CD4-positive, alpha-beta memory T cell (primary cell): ENCODE data around the gene MDM2. TPM values are rescaled to one million over a fixed set of nuclear protein-coding genes. Genes with fewer than 3 reads are reported as not detected.

Source experiments
- CTCF ChIA-PET: fragments of 350-600 bp; sonication (Branson Sonifier 250); formaldehyde crosslinking; loops from one replicate; lab custom pipeline; 2021; ENCODE audit warnings: inconsistent platforms; ENCODE audit not compliant: partially characterized antibody; lab: Charles Lee
- POLR2A ChIA-PET: fragments of 350-600 bp; sonication (Branson Sonifier 250); formaldehyde crosslinking; loops from one replicate; lab custom pipeline; 2021; ENCODE audit not compliant: partially characterized antibody; lab: Charles Lee
- DNase-seq, 5 donors: peaks; one replicate each; pipeline versions ENCODE4 v3.0.0 to v3.0.0-alpha.2; 2020 to 2022; ENCODE audit warnings: mixed read lengths in 1 of 5
- H3K27ac ChIP-seq: one replicate; pipeline ENCODE4 v1.7.0; 2013; ENCODE audit warnings: low read depth, low read length
- H3K27me3 ChIP-seq: 2 replicates; pipeline ENCODE4 v1.7.0; 2013; ENCODE audit warnings: mild to moderate bottlenecking, low read length, moderate library complexity; ENCODE audit not compliant: insufficient read depth
- H3K36me3 ChIP-seq: 2 replicates; pipeline ENCODE4 v1.7.0; 2013; ENCODE audit warnings: mild to moderate bottlenecking, low read length, moderate library complexity; ENCODE audit not compliant: insufficient read depth
- H3K4me1 ChIP-seq: 2 replicates; pipeline ENCODE4 v1.7.0; 2013; ENCODE audit warnings: mild to moderate bottlenecking, low read length, moderate library complexity; ENCODE audit not compliant: insufficient read depth
- H3K4me3 ChIP-seq, 2 donors: one replicate each; pipeline ENCODE4 v1.7.0; 2013; ENCODE audit warnings: low read length in 2 of 2, mild to moderate bottlenecking in 1 of 2
- H3K9me3 ChIP-seq, 2 donors: one replicate each; pipeline ENCODE4 v1.7.0; 2013; ENCODE audit warnings: low read length in 2 of 2, control low read depth in 1 of 2; ENCODE audit not compliant: control insufficient read depth in 1 of 2
- H3K27ac Mint-ChIP-seq, 7 donors: one replicate each; pipeline ENCODE4 v1.8.0; 2020 to 2021; ENCODE audit warnings: mixed read lengths in 7 of 7, mild to moderate bottlenecking in 6 of 7, inconsistent platforms in 3 of 7, moderate library complexity in 3 of 7
- H3K27me3 Mint-ChIP-seq, 2 donors: one replicate each; pipeline ENCODE4 v1.8.0; 2020 to 2021; ENCODE audit warnings: mixed read lengths in 2 of 2
- H3K36me3 Mint-ChIP-seq, 2 donors: one replicate each; pipeline ENCODE4 v1.8.0; 2020 to 2021; ENCODE audit warnings: mixed read lengths in 2 of 2, inconsistent platforms in 1 of 2, mild to moderate bottlenecking in 1 of 2
- H3K4me1 Mint-ChIP-seq, 4 donors: one replicate each; pipeline ENCODE4 v1.8.0; 2020 to 2021; ENCODE audit warnings: mixed read lengths in 4 of 4, mild to moderate bottlenecking in 1 of 4
- H3K4me3 Mint-ChIP-seq, 8 donors: one replicate each; pipeline ENCODE4 v1.8.0; 2020 to 2021; ENCODE audit warnings: mixed read lengths in 8 of 8, mild to moderate bottlenecking in 7 of 8, moderate library complexity in 6 of 8, inconsistent platforms in 3 of 8
- H3K9me3 Mint-ChIP-seq, 8 donors: one replicate each; pipeline ENCODE4 v1.8.0; 2020 to 2021; ENCODE audit warnings: mixed read lengths in 8 of 8, mild to moderate bottlenecking in 5 of 8, inconsistent platforms in 3 of 8, moderate library complexity in 1 of 8
- intact Hi-C: fragments of 100-400 bp; cut with micrococcal nuclease; formaldehyde crosslinking; loops from one replicate; pipeline ENCODE4 v1.15.1; 2023
- polyA plus RNA-seq, 2 donors: library from polyadenylated mRNA; unstranded; fragments of 300-500 nt; fragmentation: Illumina TruSeq; gene quantifications; one replicate each; pipeline ENCODE4 v1.2.3, GENCODE V29; 2021
- total RNA-seq, 2 experiments: library from RNA; stranded (reverse); gene quantifications; one replicate each; pipeline ENCODE4 v1.2.3, GENCODE V29; 2021

Gene MDM2
- total and polyA plus RNA-seq, 4 experiments from 2014 or later: 9.7 to 121 (median 69.9) TPM

- H3K27me3 Mint-ChIP-seq: no peaks in the 10 kb centered on the region
- intact Hi-C loops: no loop called here
- H3K27ac ChIP-seq: no peak overlapping the region
- ChIA-PET CTCF (no interaction called here), POLR2A (no interaction called here)
- no peak for DNase-seq
- no peaks in the 10 kb centered on the region for H3K27me3 ChIP-seq
- H3K4me1 Mint-ChIP-seq: no peaks in the 10 kb centered on the region
- no peak overlapping the region for H3K4me3 ChIP-seq
- no peak overlapping the region for H3K27ac Mint-ChIP-seq
- H3K4me1 ChIP-seq: no peaks in the 10 kb centered on the region
- no peaks in the 10 kb centered on the region for H3K36me3 ChIP-seq
- peaks cover 0 to 3% (median 0%) of the 10 kb centered on the region in 8 donors for H3K9me3 Mint-ChIP-seq
- no peaks in the 10 kb centered on the region for H3K9me3 ChIP-seq
- no peaks in the 10 kb centered on the region for H3K36me3 Mint-ChIP-seq
- no peak overlapping the region for H3K4me3 Mint-ChIP-seq
Measured at GRCh38 chr12:68884251-68884650, 76.3 kb downstream of the MDM2 start.

- Histone ChIP-seq H3K4me1 (no peaks in the 10 kb centered on the region), H3K27ac (no peak overlapping the region), H3K27me3 (no peaks in the 10 kb centered on the region), H3K4me3 (no peak overlapping the region), H3K36me3 (no peaks in the 10 kb centered on the region), H3K9me3 (no peaks in the 10 kb centered on the region)
- DNase-seq: no peak
- peaks cover 0 to 3% (median 0%) of the 10 kb centered on the region in 8 donors for H3K9me3 Mint-ChIP-seq
- no peak overlapping the region for H3K27ac Mint-ChIP-seq
- intact Hi-C loops: no loop called here
- H3K27me3 Mint-ChIP-seq: no peaks in the 10 kb centered on the region
- no peak overlapping the region for H3K4me3 Mint-ChIP-seq
- no peaks in the 10 kb centered on the region for H3K36me3 Mint-ChIP-seq
- CTCF ChIA-PET: interaction anchor here (0.6 kb wide), 1 partner anchor 12 kb away, joined by 3 read pairs; no protein-coding TSS in a partner anchor
- H3K4me1 Mint-ChIP-seq: no peaks in the 10 kb centered on the region
- POLR2A ChIA-PET: no interaction called here
Measured at GRCh38 chr12:68885381-68885780, 77.4 kb downstream of the MDM2 start.

GRCh38 chr12:68886636-68887572 lies 78.9 kb downstream of the MDM2 start:
- intact Hi-C loops: no loop called here
- Histone ChIP-seq H3K9me3 (no peaks in the 10 kb centered on the region), H3K27ac (no peak overlapping the region), H3K4me1 (peaks cover 2% of the 10 kb centered on the region), H3K4me3 (no peak overlapping the region), H3K36me3 (no peaks in the 10 kb centered on the region), H3K27me3 (no peaks in the 10 kb centered on the region)
- Mint-ChIP-seq H3K27ac (no peak overlapping the region), H3K27me3 (peaks cover 0 to 2% of the 10 kb centered on the region in 2 donors), H3K36me3 (no peaks in the 10 kb centered on the region), H3K4me3 (no peak overlapping the region), H3K4me1 (peaks cover 4 to 12% (median 6%) of the 10 kb centered on the region in 4 donors), H3K9me3 (peaks cover 0 to 3% (median 0%) of the 10 kb centered on the region in 8 donors)
- POLR2A ChIA-PET: no interaction called here
- DNase-seq: no peak
- CTCF ChIA-PET: no interaction called here

- H3K4me3 ChIP-seq: no peak overlapping the region
- H3K36me3 ChIP-seq: no peaks in the 10 kb centered on the region
- Mint-ChIP-seq H3K4me1 (peaks cover 9 to 16% (median 10%) of the 10 kb centered on the region in 4 donors), H3K36me3 (no peaks in the 10 kb centered on the region), H3K27ac (no peak overlapping the region), H3K27me3 (peaks cover 0 to 2% of the 10 kb centered on the region in 2 donors), H3K9me3 (no peaks in the 10 kb centered on the region), H3K4me3 (no peak overlapping the region)
- ChIA-PET POLR2A (no interaction called here), CTCF (no interaction called here)
- intact Hi-C loops: no loop called here
- no peaks in the 10 kb centered on the region for H3K9me3 ChIP-seq
- H3K27me3 ChIP-seq: no peaks in the 10 kb centered on the region
- no peak overlapping the region for H3K27ac ChIP-seq
- no peak for DNase-seq
- H3K4me1 ChIP-seq: peaks cover 8% of the 10 kb centered on the region
Measured at GRCh38 chr12:68887641-68888040, 79.7 kb downstream of the MDM2 start.

GRCh38 chr12:68888243-68888642 lies 80.3 kb downstream of the MDM2 start:
- peaks cover 0 to 2% of the 10 kb centered on the region in 2 donors for H3K27me3 Mint-ChIP-seq
- H3K9me3 Mint-ChIP-seq: no peaks in the 10 kb centered on the region
- ChIA-PET CTCF (no interaction called here), POLR2A (no interaction called here)
- intact Hi-C loops: no loop called here
- no peak overlapping the region for H3K4me3 Mint-ChIP-seq
- no peak for DNase-seq
- Histone ChIP-seq H3K4me3 (no peak overlapping the region), H3K9me3 (no peaks in the 10 kb centered on the region), H3K27ac (no peak overlapping the region), H3K36me3 (no peaks in the 10 kb centered on the region), H3K27me3 (no peaks in the 10 kb centered on the region), H3K4me1 (peaks cover 8% of the 10 kb centered on the region)
- peaks cover 9 to 16% (median 10%) of the 10 kb centered on the region in 4 donors for H3K4me1 Mint-ChIP-seq
- no peak overlapping the region for H3K27ac Mint-ChIP-seq
- no peaks in the 10 kb centered on the region for H3K36me3 Mint-ChIP-seq

GRCh38 chr12:68890701-68891113 lies 82.7 kb downstream of the MDM2 start:
- CTCF ChIA-PET: interaction anchor here (0.9 kb wide), 1 partner anchor 8 kb away, joined by 3 read pairs; no protein-coding TSS in a partner anchor
- no peak overlapping the region for H3K4me3 Mint-ChIP-seq
- POLR2A ChIA-PET: no interaction called here
- H3K27ac Mint-ChIP-seq: no peak overlapping the region
- intact Hi-C loops: no loop called here
- Histone ChIP-seq H3K4me1 (peaks cover 8% of the 10 kb centered on the region), H3K27ac (no peak overlapping the region), H3K4me3 (no peak overlapping the region), H3K9me3 (no peaks in the 10 kb centered on the region), H3K27me3 (no peaks in the 10 kb centered on the region), H3K36me3 (no peaks in the 10 kb centered on the region)
- peaks cover 0 to 2% of the 10 kb centered on the region in 2 donors for H3K27me3 Mint-ChIP-seq
- H3K36me3 Mint-ChIP-seq: no peaks in the 10 kb centered on the region
- H3K4me1 Mint-ChIP-seq: peaks cover 9 to 16% (median 10%) of the 10 kb centered on the region in 4 donors
- H3K9me3 Mint-ChIP-seq: no peaks in the 10 kb centered on the region
- no peak for DNase-seq

- Mint-ChIP-seq H3K27me3 (peaks cover 0 to 5% of the 10 kb centered on the region in 2 donors), H3K4me1 (peaks cover 9 to 16% (median 10%) of the 10 kb centered on the region in 4 donors), H3K36me3 (no peaks in the 10 kb centered on the region), H3K27ac (no peak overlapping the region), H3K9me3 (no peaks in the 10 kb centered on the region), H3K4me3 (no peak overlapping the region)
- Histone ChIP-seq H3K27ac (no peak overlapping the region), H3K4me1 (peaks cover 8% of the 10 kb centered on the region), H3K9me3 (no peaks in the 10 kb centered on the region), H3K36me3 (no peaks in the 10 kb centered on the region), H3K27me3 (no peaks in the 10 kb centered on the region), H3K4me3 (no peak overlapping the region)
- POLR2A ChIA-PET: interaction anchor here (1.2 kb wide), 1 partner anchor 130 kb away, joined by 3 read pairs; no protein-coding TSS in a partner anchor
- intact Hi-C loops: no loop called here
- DNase-seq: no peak
- CTCF ChIA-PET: interaction anchor here (0.9 kb wide), 1 partner anchor 9 kb away, joined by 3 read pairs; no protein-coding TSS in a partner anchor
Measured at GRCh38 chr12:68891141-68891540, 83.2 kb downstream of the MDM2 start.
